GM18517 (cell line): ENCODE results near the gene CRIP1.

ENCODE experiments used
- ATAC-seq: cut with Tn5 transposase; IDR thresholded peaks from one replicate; pipeline ENCODE4 v1.9.1; 2021; ENCODE audit warnings: mild to moderate bottlenecking, moderate library complexity; ENCODE audit not compliant: unreplicated experiment

CRIP1 gene

GRCh38 chr14:105531894-105532623 is 45.4 kb downstream of the CRIP1 start:
- ATAC-seq: no peak

GRCh38 chr14:105532735-105533141 is 46.1 kb downstream of the CRIP1 start:
- ATAC-seq: no peak

GRCh38 chr14:105533391-105533790 is 46.7 kb downstream of the CRIP1 start:
- no peak for ATAC-seq

GRCh38 chr14:105533811-105534498 is 47.3 kb downstream of the CRIP1 start:
- ATAC-seq: no peak

- ATAC-seq: no peak
Observed at GRCh38 chr14:105534586-105534985, 47.9 kb downstream of the CRIP1 start.

- no peak for ATAC-seq
Observed at GRCh38 chr14:105536051-105536450, 49.4 kb downstream of the CRIP1 start.

- ATAC-seq: no peak
Observed at GRCh38 chr14:105536691-105537579, 50.2 kb downstream of the CRIP1 start.

GRCh38 chr14:105537580-105538474 is 51.1 kb downstream of the CRIP1 start:
- no peak for ATAC-seq
